SH-SY5Y (cell line): Measurements from ENCODE around the gene GP2.

Source experiments
- GATA2 ChIP-seq: IDR thresholded peaks from 2 replicates; pipeline ENCODE4 v1.6.1; 2011; ENCODE audit warnings: mild to moderate bottlenecking, low read depth, low read length
- GATA3 ChIP-seq: IDR thresholded peaks from 2 replicates; pipeline ENCODE4 v1.6.1; 2011; ENCODE audit warnings: low read depth, mild to moderate bottlenecking, low read length, moderate library complexity

GP2 gene

DNA sequence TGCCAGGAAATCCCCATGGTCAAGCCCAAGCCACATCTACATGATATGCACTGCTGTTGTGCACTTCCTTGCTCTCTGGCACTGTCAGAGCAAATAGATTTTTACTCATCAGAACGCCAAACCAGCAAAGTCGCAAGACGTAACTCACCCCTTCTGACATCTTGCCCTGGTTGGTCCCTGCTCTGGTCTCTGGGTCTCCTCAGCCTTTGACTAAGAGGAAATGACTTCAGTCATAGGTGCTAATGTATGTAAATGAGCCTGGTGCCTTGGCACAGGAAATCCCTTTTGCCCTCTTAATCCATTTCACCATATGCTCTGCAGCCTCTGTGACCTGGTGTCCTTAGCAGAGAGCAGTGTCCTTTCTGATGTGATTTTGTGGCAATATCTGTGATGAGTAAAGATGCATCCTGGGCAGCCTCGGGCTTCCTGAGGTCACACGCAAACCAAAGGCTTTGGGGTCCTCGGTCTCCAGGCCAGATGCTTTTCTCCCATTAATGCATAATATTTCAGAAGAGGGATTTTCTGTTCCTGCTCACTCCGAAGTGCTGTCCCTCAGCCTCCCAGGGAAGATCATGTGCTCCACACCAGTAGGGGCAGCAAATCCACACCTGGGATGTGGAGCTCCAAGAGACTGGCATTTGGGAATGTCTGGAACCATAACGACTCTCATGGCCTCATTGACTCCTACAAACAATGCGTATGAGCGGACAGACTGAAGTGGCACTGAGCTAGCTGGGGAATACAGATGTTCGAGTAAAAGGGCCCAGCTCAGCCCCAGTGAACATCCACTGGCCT lies 66.9 kb downstream of the GP2 start:
- TF ChIP-seq GATA2 (no peak), GATA3 (no peak)
